ENCODE measurements around the gene WNT9A. TPM values are rescaled to one million over a fixed set of nuclear protein-coding genes. Genes with fewer than 3 reads are reported as not detected.
A peak's percentile ranks its signal among the peaks of the same experiment; 100 is the strongest.

Gene WNT9A
- total and polyA plus RNA-seq, 4 donors = 1.9 to 6.4 (median 5.2) TPM

DNA sequence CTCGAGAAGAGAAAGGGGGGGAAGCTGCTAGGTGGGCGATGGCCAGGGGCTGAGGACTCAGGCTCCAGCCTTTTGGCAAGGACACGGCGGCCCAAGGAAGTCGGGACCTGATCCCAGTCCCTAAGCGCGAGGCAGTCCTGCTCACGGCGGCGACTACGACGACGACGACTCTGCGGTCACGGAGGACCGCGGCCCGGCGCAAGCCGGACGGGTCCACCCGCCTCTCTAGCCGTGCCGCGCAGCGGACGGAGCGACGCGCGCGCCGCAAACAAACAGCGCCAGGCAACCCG, 401 bp downstream of the WNT9A start:
- Histone ChIP-seq H3K4me1 (ENCODE audit: control insufficient read depth, insufficient read depth, low read length) (peaks cover 61% of the 10 kb centered on the region), H3K4me3 (ENCODE audit: low read depth, low read length) (peak overlapping the region; percentile 44), H3K27me3 (ENCODE audit: control insufficient read depth, insufficient read depth, low read length) (peaks cover 2% of the 10 kb centered on the region), H3K36me3 (ENCODE audit: control insufficient read depth, insufficient read depth, low read length) (peaks cover 7% of the 10 kb centered on the region), H3K9me3 (ENCODE audit: control insufficient read depth, insufficient read depth, low read length) (no peaks in the 10 kb centered on the region), H3K27ac (ENCODE audit: low read depth, low read length) (no peak overlapping the region)
- 0% methylated on average over 36 of the region's 36 CpGs for WGBS (ENCODE audit: insufficient coverage)
- peak in 1 of 6 donors; percentile 29 for DNase-seq (ENCODE audit: low read depth in 4 of 6, low spot score in 6 of 6)

DNA sequence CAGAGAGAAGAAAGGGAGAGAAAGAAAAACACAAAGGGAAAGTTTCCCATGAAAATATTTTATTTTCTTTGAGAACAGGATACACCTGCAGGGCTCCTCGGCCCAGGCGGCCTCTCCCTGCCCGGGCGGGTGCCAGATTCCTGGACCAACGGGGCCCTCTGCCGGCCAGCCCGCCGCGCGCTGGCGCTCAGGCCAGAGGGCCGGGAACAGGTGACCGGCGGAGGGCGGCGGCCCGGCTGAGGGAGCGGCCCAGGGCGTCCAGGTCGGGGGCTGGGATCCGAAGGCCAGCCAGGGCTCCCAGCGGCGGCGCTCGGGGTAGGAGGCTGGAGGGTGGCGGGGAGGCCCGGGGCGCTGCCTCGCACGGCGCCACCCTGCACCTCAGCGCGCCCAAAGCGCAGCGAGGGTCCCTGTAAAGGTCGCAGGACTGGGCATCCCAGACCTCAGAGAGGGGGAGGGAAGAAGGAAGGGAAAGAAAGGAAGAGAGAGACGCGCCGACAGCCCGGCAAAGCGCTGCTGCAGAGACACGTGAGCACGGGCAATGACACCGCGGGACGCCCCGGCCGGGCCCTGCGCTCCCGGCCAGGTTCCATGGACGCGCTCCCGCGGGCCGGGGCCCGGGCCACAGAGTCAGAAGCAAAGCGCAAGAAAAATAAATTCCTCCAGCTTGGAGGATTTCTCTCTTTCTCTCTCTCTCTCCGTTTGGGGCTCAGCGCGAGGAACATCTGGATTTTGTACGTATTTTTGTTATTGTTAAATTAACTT, 927 bp downstream of the WNT9A start:
- Histone ChIP-seq H3K9me3 (ENCODE audit: control insufficient read depth, insufficient read depth, low read length) (no peaks in the 10 kb centered on the region), H3K36me3 (ENCODE audit: control insufficient read depth, insufficient read depth, low read length) (peaks cover 7% of the 10 kb centered on the region), H3K27ac (ENCODE audit: low read depth, low read length) (peak overlapping the region; percentile 33), H3K4me1 (ENCODE audit: control insufficient read depth, insufficient read depth, low read length) (peaks cover 66% of the 10 kb centered on the region), H3K4me3 (ENCODE audit: low read depth, low read length) (peak overlapping the region; percentile 44), H3K27me3 (ENCODE audit: control insufficient read depth, insufficient read depth, low read length) (peaks cover 2% of the 10 kb centered on the region)
- under 1% methylated on average over 58 of the region's 61 CpGs for WGBS (ENCODE audit: insufficient coverage)
- DNase-seq (ENCODE audit: low read depth in 4 of 6, low spot score in 6 of 6) = peak in 4 of 6 donors; percentile 19 to 83 (median 62)

DNA sequence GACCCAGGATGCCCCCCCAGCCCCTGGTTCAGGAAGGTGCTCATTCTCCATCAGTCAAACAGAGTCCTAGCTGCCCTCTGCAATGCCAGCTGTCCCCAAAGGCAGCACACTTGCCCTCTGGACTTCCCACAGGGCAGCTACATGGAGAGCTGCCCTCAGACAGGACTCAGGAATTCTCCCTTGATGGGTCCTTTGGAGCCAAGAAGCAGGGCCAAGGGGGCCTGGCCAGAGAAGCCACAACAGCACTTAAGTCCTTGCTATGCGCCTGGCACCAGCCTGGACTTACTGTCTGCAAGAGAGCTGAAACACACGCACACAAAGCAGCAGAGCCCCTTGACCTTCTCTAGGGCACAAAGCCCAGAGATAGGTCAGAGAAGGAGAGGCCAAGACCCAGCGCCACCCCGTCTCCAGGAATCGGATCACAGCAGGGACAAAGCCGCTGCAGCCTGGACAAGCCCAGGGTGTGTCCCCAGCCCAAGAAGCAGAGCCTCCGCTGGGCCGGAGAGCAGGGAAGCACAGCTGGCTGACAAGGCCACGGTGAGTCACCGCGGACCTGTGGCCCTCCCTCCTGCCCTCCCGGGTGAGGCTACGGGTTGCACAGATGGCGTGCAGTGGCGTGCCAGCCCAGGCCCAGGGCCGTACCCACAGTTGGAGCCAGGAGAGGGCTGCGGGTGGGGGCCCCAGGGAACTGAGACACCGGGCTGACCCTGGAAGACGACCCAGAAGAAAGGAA, 1.7 kb downstream of the WNT9A start:
- peaks cover 7% of the 10 kb centered on the region for H3K36me3 ChIP-seq (ENCODE audit: control insufficient read depth, insufficient read depth, low read length)
- H3K4me1 ChIP-seq (ENCODE audit: control insufficient read depth, insufficient read depth, low read length) = peaks cover 72% of the 10 kb centered on the region
- peak in 1 of 6 donors; percentile 41 for DNase-seq (ENCODE audit: low read depth in 4 of 6, low spot score in 6 of 6)
- H3K27me3 ChIP-seq (ENCODE audit: control insufficient read depth, insufficient read depth, low read length) = peaks cover 2% of the 10 kb centered on the region
- no peaks in the 10 kb centered on the region for H3K9me3 ChIP-seq (ENCODE audit: control insufficient read depth, insufficient read depth, low read length)
- H3K4me3 ChIP-seq (ENCODE audit: low read depth, low read length) = peak overlapping the region; percentile 36
- 45% methylated on average over 17 of the region's 19 CpGs for WGBS (ENCODE audit: insufficient coverage)
- H3K27ac ChIP-seq (ENCODE audit: low read depth, low read length) = peak overlapping the region; percentile 33

DNA sequence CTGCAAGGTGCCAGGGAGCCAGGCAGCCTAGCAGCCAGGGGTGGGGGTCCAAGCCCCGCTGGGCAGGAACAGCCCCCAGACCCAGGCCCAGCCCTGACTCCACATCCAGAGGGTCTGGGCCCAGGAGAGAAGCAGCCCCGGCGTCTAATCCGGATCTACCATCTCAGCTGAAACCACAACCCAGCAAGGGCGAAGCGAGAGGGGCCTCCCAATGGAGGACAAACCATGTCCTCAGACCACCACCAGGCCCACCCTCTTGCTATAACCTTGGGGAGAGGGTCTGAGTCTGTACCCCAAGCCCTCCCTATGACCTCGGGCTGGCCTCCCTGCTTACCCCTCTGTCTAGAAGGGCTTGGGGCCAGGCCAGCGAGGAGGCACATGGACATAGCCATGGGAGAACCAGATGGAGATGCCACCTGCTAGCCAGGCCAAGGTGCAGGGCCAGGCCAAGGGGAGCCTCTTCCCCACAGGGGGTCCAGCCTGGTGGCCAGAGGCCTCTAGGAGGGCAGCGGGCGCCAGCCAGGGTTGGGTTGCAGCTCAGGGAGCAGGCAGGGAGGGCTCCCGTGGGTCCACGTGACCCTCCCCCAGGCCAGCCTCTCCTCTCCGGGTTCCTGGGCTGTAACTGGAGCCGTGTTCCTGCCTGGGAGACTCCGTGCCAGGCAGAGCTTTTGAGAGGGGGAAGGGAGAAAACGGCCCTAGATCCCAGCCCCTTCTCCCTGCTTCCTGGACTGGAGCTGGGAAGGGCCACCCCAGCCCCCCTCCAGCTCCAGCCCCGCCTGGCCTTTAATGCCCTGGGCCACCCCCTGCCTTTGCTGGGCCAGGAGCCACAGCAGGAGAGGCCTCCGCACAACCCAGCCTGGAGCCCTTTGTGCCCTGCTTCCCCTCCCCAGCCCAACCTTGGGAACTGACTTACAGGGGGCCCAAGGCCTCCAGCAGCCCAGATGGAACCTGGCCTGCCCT, 2.5 kb downstream of the WNT9A start:
- peak in 1 of 6 donors; percentile 11 for DNase-seq (ENCODE audit: low read depth in 4 of 6, low spot score in 6 of 6)
- Histone ChIP-seq H3K4me1 (ENCODE audit: control insufficient read depth, insufficient read depth, low read length) (peaks cover 74% of the 10 kb centered on the region), H3K9me3 (ENCODE audit: control insufficient read depth, insufficient read depth, low read length) (no peaks in the 10 kb centered on the region), H3K36me3 (ENCODE audit: control insufficient read depth, insufficient read depth, low read length) (peaks cover 13% of the 10 kb centered on the region), H3K27me3 (ENCODE audit: control insufficient read depth, insufficient read depth, low read length) (peaks cover 2% of the 10 kb centered on the region), H3K27ac (ENCODE audit: low read depth, low read length) (peak overlapping the region; percentile 33), H3K4me3 (ENCODE audit: low read depth, low read length) (no peak overlapping the region)
- 81% methylated on average over 14 of the region's 18 CpGs for WGBS (ENCODE audit: insufficient coverage)

DNA sequence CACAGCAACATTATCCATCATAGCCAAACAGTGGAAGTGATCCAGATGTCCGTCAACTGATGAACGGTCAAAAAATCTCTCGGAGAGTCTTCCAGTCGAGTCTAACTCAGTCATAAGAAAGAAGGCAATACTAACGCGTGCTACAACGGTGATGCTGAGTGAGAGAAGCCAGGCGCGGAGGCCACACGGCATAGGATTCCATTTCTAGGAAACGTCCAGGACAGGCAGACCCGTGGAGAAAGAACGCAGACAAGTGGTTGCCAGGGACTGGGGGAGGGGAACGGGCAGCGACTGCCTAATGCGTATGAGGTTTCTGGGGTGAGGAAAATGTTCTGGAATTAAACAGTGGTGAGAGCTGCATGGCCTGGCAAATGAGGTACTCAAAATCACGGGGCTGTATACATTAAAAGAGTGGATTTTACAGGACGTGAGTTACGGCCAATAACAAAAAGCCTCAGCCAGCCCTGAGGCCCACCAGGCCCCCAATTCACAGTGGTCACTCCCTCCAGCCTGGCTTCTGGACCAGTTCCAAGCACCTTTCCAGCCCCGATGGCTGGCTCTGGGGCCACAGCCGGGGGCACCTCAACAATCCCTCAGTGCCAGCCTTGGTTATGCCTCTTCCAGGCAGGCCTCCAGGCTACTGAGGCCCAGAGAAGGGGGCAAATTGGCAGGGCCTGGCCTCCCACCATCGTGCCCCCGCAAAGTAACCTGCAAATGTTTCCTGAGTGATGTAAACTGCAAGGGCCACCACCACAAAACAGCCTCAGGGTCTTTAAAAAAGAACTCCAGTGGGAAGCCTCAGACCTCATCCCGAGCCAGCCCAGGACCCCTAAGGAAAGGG, 3.4 kb downstream of the WNT9A start:
- peaks cover 79% of the 10 kb centered on the region for H3K4me1 ChIP-seq (ENCODE audit: control insufficient read depth, insufficient read depth, low read length)
- WGBS (ENCODE audit: insufficient coverage) = 36% methylated on average over 24 of the region's 24 CpGs
- peaks cover 18% of the 10 kb centered on the region for H3K36me3 ChIP-seq (ENCODE audit: control insufficient read depth, insufficient read depth, low read length)
- no peak overlapping the region for H3K4me3 ChIP-seq (ENCODE audit: low read depth, low read length)
- peaks cover 2% of the 10 kb centered on the region for H3K27me3 ChIP-seq (ENCODE audit: control insufficient read depth, insufficient read depth, low read length)
- no peak overlapping the region for H3K27ac ChIP-seq (ENCODE audit: low read depth, low read length)
- peak in 2 of 6 donors; percentile 42 to 63 for DNase-seq (ENCODE audit: low read depth in 4 of 6, low spot score in 6 of 6)
- no peaks in the 10 kb centered on the region for H3K9me3 ChIP-seq (ENCODE audit: control insufficient read depth, insufficient read depth, low read length)

DNA sequence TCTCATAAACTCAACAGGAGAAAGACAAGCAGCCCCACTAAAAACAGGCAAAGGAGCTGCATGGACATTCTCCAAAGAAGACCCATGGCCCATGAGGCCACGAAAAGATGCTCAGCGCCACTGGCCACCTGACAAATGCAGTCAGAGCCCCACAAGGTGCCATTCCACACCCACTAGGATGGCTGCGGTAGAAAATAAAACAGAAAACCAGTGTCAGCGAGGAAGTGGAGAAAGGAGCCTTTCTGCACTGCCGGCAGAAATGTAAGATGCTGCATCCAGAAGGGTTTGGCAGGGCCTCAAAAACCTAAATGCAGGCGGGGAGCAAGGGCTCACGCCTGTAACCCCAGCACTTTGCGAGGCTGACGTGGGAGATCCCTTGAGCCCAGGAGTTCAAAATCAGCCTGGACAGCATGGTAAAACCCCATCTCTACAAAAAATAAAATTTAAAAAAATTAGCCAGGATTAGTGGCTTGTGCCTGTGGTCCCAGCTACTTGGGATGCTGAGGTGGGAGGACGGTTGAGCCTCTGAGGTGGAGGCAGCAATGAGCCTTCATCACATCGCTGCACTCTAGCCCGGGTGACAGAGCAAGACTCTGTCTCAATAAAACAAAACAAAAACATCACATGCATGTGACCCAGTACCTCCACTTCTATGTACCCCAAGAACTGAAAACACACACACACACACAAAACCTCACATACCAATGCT, 4.2 kb downstream of the WNT9A start:
- H3K4me1 ChIP-seq (ENCODE audit: control insufficient read depth, insufficient read depth, low read length) = peaks cover 73% of the 10 kb centered on the region

DNA sequence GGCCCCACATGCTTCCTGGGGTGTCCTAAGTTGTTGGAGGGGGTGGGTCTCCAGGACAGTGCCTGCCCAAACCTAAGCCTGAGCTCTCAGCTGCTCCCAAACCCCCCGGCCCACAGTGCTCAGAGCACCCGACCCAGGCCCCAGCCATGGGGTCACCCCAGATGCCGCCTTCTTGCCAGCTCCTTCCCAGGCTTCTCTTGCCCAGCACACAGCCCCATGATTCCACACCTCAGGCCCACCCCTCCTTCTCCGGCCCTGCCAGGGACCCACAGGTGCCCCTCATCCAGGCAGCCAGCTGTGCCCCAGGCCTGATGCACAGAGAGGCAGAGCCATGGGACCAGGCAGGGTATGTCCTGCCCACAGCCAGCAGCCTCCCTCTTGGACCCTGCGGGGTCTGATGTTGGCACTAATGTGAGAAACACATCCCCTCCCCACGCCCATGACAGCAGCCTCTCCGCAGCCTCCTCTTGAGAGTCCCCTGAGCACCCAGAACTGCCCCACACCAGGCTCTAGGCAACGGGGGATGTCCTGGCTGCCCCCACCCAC, 4.9 kb downstream of the WNT9A start:
- Histone ChIP-seq H3K4me3 (ENCODE audit: low read depth, low read length) (no peak overlapping the region), H3K4me1 (ENCODE audit: control insufficient read depth, insufficient read depth, low read length) (peaks cover 70% of the 10 kb centered on the region), H3K9me3 (ENCODE audit: control insufficient read depth, insufficient read depth, low read length) (no peaks in the 10 kb centered on the region), H3K27me3 (ENCODE audit: control insufficient read depth, insufficient read depth, low read length) (no peaks in the 10 kb centered on the region), H3K27ac (ENCODE audit: low read depth, low read length) (no peak overlapping the region), H3K36me3 (ENCODE audit: control insufficient read depth, insufficient read depth, low read length) (peaks cover 23% of the 10 kb centered on the region)
- 90% methylated on average over 7 of the region's 8 CpGs for WGBS (ENCODE audit: insufficient coverage)
- peak in 1 of 6 donors; percentile 0 for DNase-seq (ENCODE audit: low read depth in 4 of 6, low spot score in 6 of 6)

More for the DNA sequence above, 4.2 kb downstream of the WNT9A start:
- H3K27me3 ChIP-seq (ENCODE audit: control insufficient read depth, insufficient read depth, low read length) = peaks cover 2% of the 10 kb centered on the region
- H3K9me3 ChIP-seq (ENCODE audit: control insufficient read depth, insufficient read depth, low read length) = no peaks in the 10 kb centered on the region
- peaks cover 22% of the 10 kb centered on the region for H3K36me3 ChIP-seq (ENCODE audit: control insufficient read depth, insufficient read depth, low read length)
- WGBS (ENCODE audit: insufficient coverage) = 70% methylated on average over 9 of the region's 12 CpGs
- no peak overlapping the region for H3K4me3 ChIP-seq (ENCODE audit: low read depth, low read length)
- no peak overlapping the region for H3K27ac ChIP-seq (ENCODE audit: low read depth, low read length)
- DNase-seq (ENCODE audit: low read depth in 4 of 6, low spot score in 6 of 6) = peak in 1 of 6 donors; percentile 5

DNA sequence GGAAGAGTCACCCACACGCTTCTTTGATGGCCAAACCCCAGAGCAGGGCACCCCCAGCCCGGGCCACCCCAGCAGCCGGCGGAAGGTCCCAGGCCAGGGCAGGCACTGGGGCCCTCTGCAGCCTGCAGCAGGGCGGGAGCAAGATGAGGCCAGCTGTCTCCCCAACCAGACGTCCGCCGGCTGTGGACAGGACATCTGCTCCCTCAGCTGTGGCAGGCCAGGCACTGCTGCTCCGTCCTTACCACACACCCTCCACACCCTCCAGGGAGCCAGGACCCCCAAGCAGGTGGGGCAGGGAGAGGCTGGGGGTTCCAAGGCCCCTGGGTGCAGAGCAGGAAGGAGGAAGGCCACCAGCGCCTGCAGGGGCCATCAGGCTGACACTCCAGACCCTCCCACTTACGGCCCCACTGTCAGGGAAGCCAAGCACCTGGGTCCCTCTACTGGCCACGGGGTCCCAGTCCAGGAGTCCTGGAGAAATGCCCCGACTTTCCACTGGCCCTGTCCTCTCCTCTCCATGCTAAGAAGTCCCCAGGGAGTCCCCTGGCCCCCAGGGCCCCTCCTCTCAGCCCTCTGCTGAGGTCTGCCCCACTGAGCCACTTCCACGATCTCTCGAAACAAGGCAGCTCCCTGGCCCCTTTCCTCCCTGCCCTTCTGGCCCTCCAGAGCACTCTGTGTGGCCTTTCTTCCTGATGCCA, 5.6 kb downstream of the WNT9A start:
- Histone ChIP-seq H3K36me3 (ENCODE audit: control insufficient read depth, insufficient read depth, low read length) (peaks cover 27% of the 10 kb centered on the region), H3K4me1 (ENCODE audit: control insufficient read depth, insufficient read depth, low read length) (peaks cover 67% of the 10 kb centered on the region), H3K4me3 (ENCODE audit: low read depth, low read length) (no peak overlapping the region), H3K9me3 (ENCODE audit: control insufficient read depth, insufficient read depth, low read length) (no peaks in the 10 kb centered on the region), H3K27me3 (ENCODE audit: control insufficient read depth, insufficient read depth, low read length) (no peaks in the 10 kb centered on the region), H3K27ac (ENCODE audit: low read depth, low read length) (no peak overlapping the region)
- DNase-seq (ENCODE audit: low read depth in 4 of 6, low spot score in 6 of 6) = peak in 1 of 6 donors; percentile 10
- 62% methylated on average over 9 of the region's 15 CpGs for WGBS (ENCODE audit: insufficient coverage)
